DMS 273 (cell line): ENCODE data around the gene NGEF.
"Not testable (repeated sequence)": the region's sequence is repeated elsewhere in the genome, so short reads cannot be mapped to it uniquely, and the experiment has no call there.

Experiments
- DNase-seq: peaks from one replicate; lab custom pipeline; 2025; ENCODE audit not compliant: unreplicated experiment; lab: John Stamatoyannopoulos, UW

Gene NGEF

DNA sequence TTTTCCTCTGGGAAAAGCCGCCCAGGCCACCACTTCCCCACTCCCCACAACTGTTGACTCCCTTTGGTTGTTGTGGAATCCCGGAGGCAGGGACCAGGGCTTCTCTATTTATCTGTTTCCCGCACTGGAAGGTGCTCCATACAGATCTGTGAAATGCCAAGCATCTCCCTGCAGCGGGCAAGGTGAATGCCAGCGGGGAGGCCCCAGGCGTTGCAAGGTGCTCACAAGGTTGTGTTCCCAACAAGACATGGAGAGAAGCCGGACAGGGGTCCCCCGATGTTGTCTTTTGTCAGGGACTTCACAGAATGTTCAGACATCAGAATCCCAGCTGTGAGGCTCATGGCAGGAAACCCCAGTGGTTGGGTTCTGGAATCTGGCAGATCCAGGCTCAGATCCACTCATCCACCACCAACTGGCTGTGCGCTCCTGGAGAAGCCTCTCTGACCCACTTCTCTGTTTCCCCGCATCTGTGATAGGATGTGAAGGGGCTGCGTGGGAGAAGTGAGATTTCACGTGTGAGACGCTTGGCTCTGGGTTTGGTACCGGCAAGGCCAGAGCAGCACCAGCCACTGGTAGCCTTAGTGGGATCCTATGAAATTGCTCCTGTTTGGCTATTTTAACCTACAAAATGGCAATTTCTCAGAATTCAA lies 10.8 kb upstream of the NGEF start:
- no peak for DNase-seq

DNA sequence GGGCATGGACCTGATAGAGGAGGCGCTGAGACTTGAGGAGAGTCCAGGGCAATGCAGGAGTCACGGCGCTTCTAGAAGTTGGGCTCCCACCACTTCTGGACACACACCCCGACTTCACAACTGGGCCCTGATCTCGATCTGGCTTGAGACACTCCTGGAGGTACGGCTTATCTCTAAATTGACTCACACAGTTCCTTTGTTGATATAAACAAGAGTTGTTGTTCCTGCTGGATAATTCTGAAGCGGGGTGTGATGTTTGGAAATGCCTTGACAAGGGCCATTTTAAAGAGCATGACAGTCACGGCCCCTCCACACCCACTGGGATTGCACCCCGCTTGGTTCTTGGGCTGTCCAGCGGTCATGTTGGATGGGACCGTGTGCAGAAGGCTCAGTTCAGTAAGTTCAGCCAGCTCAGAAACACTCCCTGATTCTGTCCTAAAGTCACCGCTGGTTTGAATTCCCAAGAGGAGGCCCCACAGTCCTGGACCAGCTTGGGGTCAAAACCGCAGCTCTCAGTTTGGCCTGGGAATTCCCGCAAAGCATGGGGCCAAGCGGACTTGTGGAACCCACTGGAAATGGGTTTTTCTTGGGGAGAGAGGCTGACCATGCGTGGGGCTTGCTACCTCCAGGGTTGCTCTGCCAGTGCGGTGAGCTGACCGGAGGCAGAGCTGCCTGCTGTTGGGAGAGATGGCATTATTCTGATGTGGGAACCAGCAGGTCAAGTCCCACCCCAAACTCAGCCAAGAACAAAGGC lies 10.1 kb upstream of the NGEF start:
- no peak for DNase-seq

- DNase-seq = no peak
Measured at GRCh38 chr2:233022561-233022960, 9.5 kb upstream of the NGEF start.

DNA sequence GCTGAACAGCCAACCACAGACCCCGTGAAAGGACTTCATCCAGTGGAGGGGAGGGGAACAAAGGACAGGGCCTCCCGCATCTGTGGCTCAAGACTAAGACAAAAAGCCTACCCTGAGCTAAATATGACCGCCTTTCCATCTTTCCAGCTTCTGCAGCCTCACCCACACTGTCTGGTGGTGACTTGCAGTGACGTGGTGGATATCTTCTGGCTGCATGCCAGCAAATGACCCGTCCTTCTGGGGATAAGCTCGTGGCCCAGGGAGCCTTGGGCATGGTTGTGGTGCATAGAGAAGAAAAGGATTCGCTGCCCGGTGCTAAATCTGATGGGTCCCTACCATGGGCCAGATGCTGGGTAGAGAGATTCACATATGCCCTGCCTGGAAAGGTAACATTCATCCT lies 8.7 kb upstream of the NGEF start:
- DNase-seq = no peak

DNA sequence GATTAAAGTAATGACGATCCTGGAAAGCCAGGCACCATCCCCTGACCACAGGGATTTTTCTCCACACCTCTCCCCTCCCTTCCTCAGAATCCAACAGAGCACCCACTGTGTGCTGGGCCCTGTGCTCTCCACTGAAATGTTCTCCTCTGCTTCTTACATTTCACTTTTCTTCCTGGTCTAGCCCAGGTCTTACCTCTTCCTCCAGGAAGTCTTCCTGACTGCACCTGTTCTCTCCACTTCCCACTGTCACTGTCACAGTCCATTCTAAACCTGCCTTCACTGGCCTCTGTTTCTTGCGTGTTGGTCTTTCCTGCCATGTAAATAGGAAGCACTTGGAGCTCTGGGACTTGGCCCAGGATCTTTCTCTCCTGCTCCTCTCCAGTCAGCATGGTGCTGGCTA lies 7.4 kb upstream of the NGEF start:
- no peak for DNase-seq

DNA sequence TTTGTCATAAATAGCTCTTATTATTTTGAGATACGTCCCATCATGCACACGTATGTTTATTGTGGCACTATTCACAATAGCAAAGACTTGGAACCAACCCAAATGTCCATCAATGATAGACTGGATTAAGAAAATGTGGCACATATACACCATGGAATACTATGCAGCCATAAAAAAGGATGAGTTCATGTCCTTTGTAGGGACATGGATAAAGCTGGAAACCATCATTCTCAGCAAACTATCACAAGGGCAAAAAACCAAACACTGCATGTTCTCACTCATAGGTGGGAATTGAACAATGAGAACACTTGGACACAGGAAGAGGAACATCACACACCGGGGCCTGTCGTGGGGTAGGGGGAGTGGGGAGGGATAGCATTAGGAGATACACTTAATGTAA lies 6.6 kb upstream of the NGEF start:
- not testable (repeated sequence) for DNase-seq

- DNase-seq = no peak
Measured at GRCh38 chr2:233017947-233018346, 4.9 kb upstream of the NGEF start.

- DNase-seq = no peak
Measured at GRCh38 chr2:233015019-233015645, 2.1 kb upstream of the NGEF start.

DNA sequence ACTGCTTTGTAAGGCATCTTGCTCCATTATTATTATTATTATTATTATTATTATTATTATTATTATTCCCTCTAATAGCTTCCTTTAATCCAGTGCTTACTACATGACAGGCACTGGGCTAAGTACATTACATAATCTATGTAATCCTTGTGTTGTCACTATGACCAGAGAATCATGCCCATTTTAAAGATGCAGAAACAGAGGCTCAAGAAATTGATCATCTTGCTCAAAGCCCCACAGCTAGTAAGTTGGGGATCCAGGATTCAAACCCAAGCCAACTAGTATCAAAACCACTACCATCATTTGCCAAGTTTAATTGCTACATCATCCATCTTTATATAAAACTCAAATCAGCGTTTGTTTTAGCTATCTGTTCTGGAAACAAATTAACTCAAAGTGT lies 594 bp upstream of the NGEF start:
- DNase-seq = no peak

DNA sequence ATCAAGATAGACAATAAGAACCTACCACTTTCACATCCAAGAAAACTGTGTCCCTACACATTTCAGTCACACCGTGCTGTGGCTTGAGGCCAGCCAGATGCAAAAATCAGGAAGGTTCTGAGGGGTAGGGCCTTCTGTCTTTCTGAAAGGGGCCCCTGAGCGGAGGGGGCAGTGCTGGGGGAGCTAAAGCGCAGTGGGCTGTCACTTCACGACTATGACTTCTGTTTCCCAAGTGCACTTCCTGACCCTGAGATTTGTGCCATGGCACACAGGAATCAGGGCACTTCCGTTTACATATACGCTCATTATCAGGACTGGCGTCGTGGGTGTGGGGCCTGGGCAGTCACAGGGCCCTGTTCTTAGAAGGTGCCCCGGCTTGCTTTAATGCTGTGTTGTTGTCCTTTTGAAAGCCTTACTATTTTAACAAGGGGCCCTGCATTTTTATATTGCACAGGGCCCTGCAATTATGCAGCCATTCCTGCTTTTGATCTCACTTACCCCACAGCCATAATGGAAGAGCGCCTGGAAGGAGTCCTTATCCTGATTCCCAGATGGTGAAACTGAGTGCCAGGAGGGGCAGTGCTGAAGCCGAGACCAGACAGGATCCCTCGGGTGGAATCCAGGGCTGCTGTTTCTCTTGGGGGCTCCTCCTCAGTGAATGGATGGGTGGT lies 620 bp downstream of the NGEF start:
- no peak for DNase-seq

- DNase-seq = no peak
Measured at GRCh38 chr2:233011702-233012131, 1.3 kb downstream of the NGEF start.

DNA sequence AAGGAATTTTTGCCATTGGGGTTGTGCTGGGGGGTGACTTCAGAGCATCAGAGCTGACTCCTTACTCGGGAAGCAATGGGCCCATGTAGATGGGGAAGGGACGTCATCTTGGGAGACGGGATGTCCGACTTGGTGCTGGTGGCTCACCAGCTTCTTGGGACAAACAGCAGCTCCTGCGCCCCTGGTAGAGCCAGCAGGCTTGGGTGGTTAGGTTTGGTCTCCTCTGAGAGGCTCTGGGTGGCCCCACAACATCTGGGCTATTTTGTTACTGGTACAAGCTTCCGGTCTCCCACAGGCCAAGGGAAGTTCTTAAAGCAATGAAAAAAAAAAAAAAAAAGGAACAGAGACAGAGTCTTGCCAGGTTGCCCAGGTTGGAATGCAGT lies 1.8 kb downstream of the NGEF start:
- DNase-seq = no peak

GRCh38 chr2:233010569-233011267 lies 2.3 kb downstream of the NGEF start:
- no peak for DNase-seq

DNA sequence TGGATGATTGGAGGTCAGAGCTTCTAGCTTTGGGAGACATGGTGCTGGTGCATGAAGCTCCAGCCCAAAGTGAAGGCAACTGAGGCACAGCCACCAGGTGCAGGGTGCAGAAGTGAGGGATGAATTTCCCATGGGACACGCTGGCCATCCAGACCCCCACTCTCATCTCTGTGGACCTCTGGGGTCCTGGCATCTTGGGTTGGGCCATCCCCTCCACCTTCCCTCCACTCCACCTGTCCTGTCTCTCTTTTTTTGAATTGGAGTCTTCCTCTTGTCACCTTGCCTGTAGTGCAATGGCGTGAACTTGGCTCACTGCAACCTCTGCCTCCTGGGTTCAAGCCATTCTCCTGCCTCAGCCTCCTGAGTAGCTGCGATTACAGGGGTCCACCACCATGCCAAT lies 3.4 kb downstream of the NGEF start:
- no peak for DNase-seq

- DNase-seq = no peak
Measured at GRCh38 chr2:233007739-233008138, 5.3 kb downstream of the NGEF start.

GRCh38 chr2:233007270-233007669 lies 5.8 kb downstream of the NGEF start:
- no peak for DNase-seq

DNA sequence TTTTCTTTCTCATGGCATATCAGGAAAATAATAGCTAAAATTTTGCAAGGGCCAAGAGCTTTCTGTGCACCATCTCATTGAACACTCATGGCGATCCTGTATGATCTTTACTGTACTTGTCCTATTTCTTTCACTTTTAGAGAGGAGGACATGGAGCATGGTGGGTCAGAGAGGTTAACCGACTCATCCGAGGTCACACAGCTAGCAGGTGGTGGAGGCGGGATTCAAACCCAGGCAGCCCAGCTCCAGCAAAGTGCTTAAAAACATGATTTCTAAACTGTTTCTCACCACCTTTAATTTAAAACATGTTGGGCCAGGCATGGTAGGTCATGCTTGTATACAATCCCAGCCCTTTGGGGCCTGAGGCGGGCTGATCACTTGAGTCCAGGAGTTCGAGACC lies 6.4 kb downstream of the NGEF start:
- DNase-seq = no peak

- no peak for DNase-seq
Measured at GRCh38 chr2:233005096-233005495, 8.0 kb downstream of the NGEF start.

DNA sequence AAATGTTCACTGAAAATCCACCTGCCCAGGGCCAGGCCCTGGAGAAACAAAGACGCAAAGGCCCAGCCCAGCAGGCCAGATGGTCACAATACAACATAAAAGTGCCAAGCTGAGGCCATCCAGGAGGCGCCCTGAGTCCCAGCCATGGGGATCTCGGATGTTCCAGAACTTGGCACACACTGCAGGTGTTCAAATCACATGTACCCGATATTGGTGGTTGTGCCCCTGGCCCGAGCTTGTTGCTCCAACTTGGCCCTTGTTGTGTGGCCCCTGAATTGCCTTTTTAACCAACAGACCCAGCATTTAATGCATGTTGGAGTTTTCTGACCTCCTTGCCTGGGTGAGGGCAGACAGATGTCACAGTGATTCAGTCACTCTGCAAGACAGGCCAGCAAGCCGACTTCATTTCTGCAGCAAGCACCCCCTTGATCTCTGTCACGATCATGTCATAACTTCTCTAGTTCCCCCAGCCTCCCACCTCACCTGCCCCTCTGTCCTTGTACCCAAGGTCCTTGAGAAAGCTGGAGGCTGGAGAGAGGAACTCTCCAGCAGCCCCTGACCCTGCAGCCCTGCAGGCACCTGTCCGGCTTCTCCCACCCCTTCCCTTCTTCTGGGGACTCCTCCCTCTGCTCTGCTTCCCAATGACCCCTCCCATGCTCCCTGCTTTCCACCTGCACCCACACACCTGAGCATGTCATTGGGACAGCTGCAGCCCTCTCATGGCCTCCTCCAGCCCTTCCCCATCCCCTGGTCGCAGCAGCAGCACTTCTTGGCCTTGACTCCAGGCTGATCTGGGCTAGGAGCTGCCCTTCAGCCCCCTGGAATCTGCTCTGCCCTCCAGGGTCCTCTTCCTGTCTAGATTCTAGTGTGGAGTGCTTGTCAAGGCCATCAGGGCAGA lies 9.1 kb downstream of the NGEF start:
- DNase-seq = no peak
